K562 (cell line): ENCODE data around the gene HSPA6. TPM values are rescaled to one million over a fixed set of nuclear protein-coding genes. Genes with fewer than 3 reads are reported as not detected.
"Not testable (repeated sequence)": the region's sequence is repeated elsewhere in the genome, so short reads cannot be mapped to it uniquely, and the experiment has no call there.

Experiments used
- ATAC-seq: fragments of 200-7000 bp; cut with Tn5 transposase; 3 replicates; pipeline ENCODE4 v1.9.1; 2020; ENCODE audit warnings: moderate library complexity
- BruUV-seq: library from RNA; stranded (reverse); fragments of 400-500 nt; replicated peaks from 2 replicates; lab custom pipeline; 2021; lab: Mats Ljungman, UMichigan
- CTCF ChIA-PET: fragments of 300-600 bp; formaldehyde crosslinking; extraction: SDS; loops from one replicate; lab custom pipeline; 2021; ENCODE audit warnings: low intra/inter-chr PET ratio; lab: Yijun Ruan, JAX
- POLR2A ChIA-PET: fragments of 300-600, 350-650 bp; sonication (Branson Sonifier 250); formaldehyde crosslinking; extraction: SDS; loops from one replicate; lab custom pipeline; 2021; ENCODE audit warnings: antibody characterized with exemption, inconsistent platforms; lab: Yijun Ruan, JAX
- DNase-seq, 4 experiments: peaks; one replicate each; pipeline versions ENCODE4 v3.0.0 to v3.0.0-alpha.2; 2011 to 2018; ENCODE audit warnings: low spot score in 3 of 4, mixed read lengths in 3 of 4; ENCODE audit errors: extremely low read depth in 1 of 4
- FAIRE-seq: peaks from 2 replicates; lab custom pipeline; 2011; peaks lifted over from hg19 to GRCh38; lab: Jason Lieb, UNC
- H2AFZ ChIP-seq: 2 replicates; pipeline ENCODE4 v1.6.0; 2011; ENCODE audit warnings: low read depth, low read length, control low read depth, inconsistent platforms
- H3K27ac ChIP-seq: fragments of 200-600 bp; 3 replicates; pipeline ENCODE4 v1.8.0; 2011; ENCODE audit warnings: low read depth, mild to moderate bottlenecking, control low read depth, inconsistent platforms, low read length, moderate library complexity, mixed read lengths; ENCODE audit errors: extremely low read depth
- H3K27me3 ChIP-seq, 2 experiments: fragments of 300-600 bp in 1 of 2; 2 replicates in 1 of 2; 3 replicates in 1 of 2; pipeline versions ENCODE4 v1.6.0 to v1.8.0; 2011; ENCODE audit warnings: inconsistent platforms in 2 of 2, low read length in 2 of 2, mild to moderate bottlenecking in 1 of 2, mixed read lengths in 1 of 2, moderate library complexity in 1 of 2; ENCODE audit not compliant: control insufficient read depth in 2 of 2, insufficient read depth in 2 of 2
- H3K36me3 ChIP-seq: fragments of 300-600 bp; 3 replicates; pipeline ENCODE4 v1.8.0; 2011; ENCODE audit warnings: mild to moderate bottlenecking, low read length, inconsistent platforms; ENCODE audit not compliant: control insufficient read depth, insufficient read depth
- H3K4me1 ChIP-seq, 2 experiments: fragments of 200-600 bp in 1 of 2; replicated peaks in 1 of 2; 2 replicates in 1 of 2; 3 replicates in 1 of 2; pipeline versions ENCODE4 v1.5.1 to v1.8.0; 2011; ENCODE audit warnings: inconsistent platforms in 2 of 2, low read length in 2 of 2, mild to moderate bottlenecking in 1 of 2, mixed read lengths in 1 of 2, moderate library complexity in 1 of 2; ENCODE audit not compliant: control insufficient read depth in 2 of 2, insufficient read depth in 2 of 2
- H3K4me2 ChIP-seq: 2 replicates; pipeline ENCODE4 v1.6.1; 2011; ENCODE audit warnings: low read length, control low read depth, inconsistent platforms, mixed read lengths; ENCODE audit not compliant: insufficient read depth
- H3K4me3 ChIP-seq: fragments of 200-600 bp; sonication (generic), shearing (Covaris generic); 2 replicates; pipeline ENCODE4 v1.5.1; 2016; ENCODE audit warnings: control low read depth, inconsistent platforms
- H3K79me2 ChIP-seq: fragments of 200-600 bp; 3 replicates; pipeline ENCODE4 v1.8.0; 2011; ENCODE audit warnings: low read length, inconsistent platforms; ENCODE audit not compliant: control insufficient read depth, insufficient read depth
- H3K9ac ChIP-seq, 2 experiments: 2 replicates each; pipeline versions ENCODE4 v1.6.0 to v1.6.1; 2011; ENCODE audit warnings: low read depth in 2 of 2, low read length in 2 of 2, control low read depth in 1 of 2, inconsistent platforms in 1 of 2, mild to moderate bottlenecking in 1 of 2, mixed read lengths in 1 of 2; ENCODE audit not compliant: insufficient read depth in 1 of 2
- H3K9me1 ChIP-seq: one replicate; pipeline ENCODE4 v1.6.0; 2011; ENCODE audit warnings: inconsistent platforms, mild to moderate bottlenecking, low read length, moderate library complexity; ENCODE audit not compliant: control insufficient read depth, insufficient read depth
- H3K9me3 ChIP-seq: replicated peaks from 2 replicates; pipeline ENCODE4 v1.5.1; 2011; ENCODE audit warnings: low read depth, low read length, inconsistent platforms; ENCODE audit not compliant: control insufficient read depth, insufficient read depth
- H4K20me1 ChIP-seq: replicated peaks from 2 replicates; pipeline ENCODE4 v1.6.1; 2011; ENCODE audit warnings: low read length, inconsistent platforms, mixed read lengths; ENCODE audit not compliant: control insufficient read depth, insufficient read depth
- ATF7 ChIP-seq: fragments of 450-650 bp; IDR thresholded peaks from 2 replicates; pipeline ENCODE4 v1.7.1; 2014; ENCODE audit warnings: mild to moderate bottlenecking, moderate library complexity
- CEBPG ChIP-seq, 3 experiments: fragments of 200-800 bp in 1 of 3; sonication (Bioruptor generic) in 1 of 3; sonication (generic) in 1 of 3; formaldehyde crosslinking in 1 of 3; IDR thresholded peaks in 2 of 3; conservative IDR thresholded peaks in 1 of 3; 2 replicates each; pipeline versions ENCODE4 v1.6.1 to v1.8.0; 2016 to 2022; ENCODE audit warnings: missing compliant biosample characterization in 2 of 3, missing genetic modification characterization in 2 of 3, mild to moderate bottlenecking in 1 of 3, missing genetic modification reagents in 1 of 3
- KDM1A ChIP-seq, 2 experiments: fragments of 450-650 bp; IDR thresholded peaks; 2 replicates each; pipeline ENCODE4 v1.6.1; 2016; ENCODE audit warnings: mild to moderate bottlenecking in 2 of 2
- NR2C1 ChIP-seq, 2 experiments: fragments of 450-650 bp; IDR thresholded peaks; 2 replicates each; pipeline ENCODE4 v1.6.1; 2017; ENCODE audit warnings: mild to moderate bottlenecking in 2 of 2, antibody characterized with exemption in 1 of 2, inconsistent platforms in 1 of 2, missing compliant biosample characterization in 1 of 2, missing genetic modification characterization in 1 of 2
- NR2C2 ChIP-seq, 2 experiments: fragments of 200-800 bp in 1 of 2; sonication (Bioruptor generic) in 1 of 2; sonication (generic) in 1 of 2; formaldehyde crosslinking in 1 of 2; IDR thresholded peaks; 2 replicates each; pipeline versions ENCODE4 v1.6.1 to v1.8.0; 2016 to 2022; ENCODE audit warnings: mild to moderate bottlenecking in 1 of 2, missing compliant biosample characterization in 1 of 2, missing genetic modification characterization in 1 of 2, missing genetic modification reagents in 1 of 2
- REST ChIP-seq, 2 experiments: fragments of 450-650 bp; formaldehyde crosslinking in 1 of 2; IDR thresholded peaks; 2 replicates each; pipeline versions ENCODE4 v1.4.0 to v1.6.1; 2014 to 2020; ENCODE audit warnings: mild to moderate bottlenecking in 2 of 2, borderline replicate concordance in 1 of 2, low read depth in 1 of 2
- SPI1 ChIP-seq: IDR thresholded peaks from 2 replicates; pipeline ENCODE4 v1.6.1; 2011; ENCODE audit warnings: low read depth, low read length, control low read depth, borderline replicate concordance
- WGBS: fragments of 100-300 bp; shearing (Covaris generic); methylation state at CpG from one replicate; pipeline ENCODE4 v1.1.6; 2016; ENCODE audit warnings: low coverage, mixed read lengths; ENCODE audit not compliant: insufficient coverage; ENCODE audit errors: missing lambda C conversion rate; 5-methylcytosine and 5-hydroxymethylcytosine counted together
- in situ Hi-C: fragments of 300-500 bp; cut with MboI; formaldehyde crosslinking; loops from 4 replicates; pipeline ENCODE4 v1.15.0; 2018; ENCODE audit warnings: inconsistent platforms, mixed read lengths
- intact Hi-C: fragments of 100-400 bp; cut with micrococcal nuclease; formaldehyde crosslinking; loops from 2 replicates; pipeline ENCODE4 v1.14.2; 2022
- polyA plus RNA-seq, 8 experiments: library from polyadenylated mRNA; depleted of rRNA in 4 of 8; stranded (reverse) in 5 of 8; unstranded in 3 of 8; fragments of >200 nt; fragmentation: Nextera tagmentation in 2 of 8; fragmentation: Illumina TruSeq in 1 of 8; extraction: Ambion mirVana in 2 of 8; extraction: Trizol in 1 of 8; gene quantifications; 2 replicates each; pipeline versions ENCODE4 v1.2.1 to v1.2.3, GENCODE V29; 2011 to 2014; ENCODE audit warnings: inconsistent platforms in 1 of 8, missing spikeins in 1 of 8
- total RNA-seq, 7 experiments: library from RNA; depleted of rRNA in 6 of 7; stranded (reverse); fragments of >200 nt in 6 of 7; fragmentation: Illumina TruSeq in 2 of 7; extraction: Trizol in 2 of 7; gene quantifications; 2 replicates each; pipeline versions ENCODE4 v1.2.1 to v1.2.3, GENCODE V29; 2011 to 2021; ENCODE audit warnings: low replicate concordance in 1 of 7

The HSPA6 gene
- total and polyA plus RNA-seq, 9 of the 15 experiments (the other 6 are each of a cell fraction or from before 2014, with no cell fraction given) = 0.15 to 10.0 (median 2.4) TPM

DNA sequence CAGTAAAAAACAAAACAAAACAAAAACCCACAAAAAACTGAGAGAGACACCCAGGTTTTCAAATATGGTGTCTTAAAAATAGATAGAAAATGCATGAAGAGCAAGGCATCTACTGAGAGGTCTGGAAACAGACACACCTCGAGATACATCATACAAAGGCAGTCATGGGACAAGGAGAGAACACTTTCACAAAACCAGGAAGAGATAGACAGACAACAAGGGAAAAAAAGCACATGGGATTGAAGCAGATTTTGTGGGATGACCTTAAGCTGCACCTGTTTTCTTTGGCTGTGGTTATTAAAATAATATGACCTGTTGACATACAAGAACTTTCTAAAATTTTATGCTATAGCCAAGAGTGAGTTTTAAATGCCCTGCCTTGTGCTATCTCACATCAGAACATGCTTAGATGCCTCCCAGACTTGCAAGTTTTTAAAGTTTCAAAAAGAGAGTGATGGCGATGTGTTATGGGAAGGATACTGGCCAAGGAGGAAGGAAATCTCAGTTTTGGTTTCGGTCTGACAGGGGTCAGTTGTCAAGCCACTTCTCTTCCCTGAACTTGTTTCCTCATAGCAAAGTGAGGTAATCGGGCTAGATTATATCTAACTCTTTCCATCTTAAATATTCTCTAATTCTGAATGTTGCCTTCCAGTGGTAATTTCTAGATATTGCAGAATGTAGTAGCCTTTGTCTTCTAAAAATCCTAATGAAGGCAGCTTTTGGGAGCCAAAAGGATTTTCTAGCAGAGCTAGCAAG is 36.8 kb downstream of the HSPA6 start:
- Histone ChIP-seq H2AFZ (peak overlapping the region; percentile 51), H3K4me1 (peaks cover 2 to 15% of the 10 kb centered on the region in 2 experiments; a peak in 3 of 5 replicates)
- H3K27ac ChIP-seq; in situ Hi-C loops; FAIRE-seq; H3K9me3 ChIP-seq; H3K79me2 ChIP-seq; CTCF ChIA-PET; POLR2A ChIA-PET; H3K4me3 ChIP-seq; H3K9me1 ChIP-seq; BruUV-seq; intact Hi-C loops; ATAC-seq; H4K20me1 ChIP-seq; H3K27me3 ChIP-seq; H3K4me2 ChIP-seq; H3K9ac ChIP-seq; H3K36me3 ChIP-seq; TF ChIP-seq NR2C1 (IDR thresholded peaks at IDR 0.05); NR2C2 (CRISPR knock-in tag; IDR thresholded peaks at IDR 0.05); CEBPG (CRISPR knock-in tag; IDR thresholded peaks at IDR 0.05); REST (CRISPR knock-in tag; IDR thresholded peaks at IDR 0.05; ENCODE audit: low read depth): not testable (repeated sequence)
- peak in 1 of 4 experiments; percentile 39 for DNase-seq
- WGBS = 24% methylated on average over 4 of the region's 4 CpGs
- TF ChIP-seq NR2C1 (tag; IDR thresholded peaks at IDR 0.05) (peak; percentile 72), ATF7 (peak; percentile 93), NR2C2 (tag; IDR thresholded peaks at IDR 0.05) (peak; percentile 77), SPI1 (peak; percentile 28; the same call in 1 of the 2 replicates), CEBPG (tag; conservative IDR thresholded peaks at IDR 0.05 in 1 of 2, IDR thresholded peaks at IDR 0.05 in 1 of 2) (peak; percentile 57 to 61), KDM1A (IDR thresholded peaks at IDR 0.05) (peak in 1 of 2 experiments; percentile 37; a peak in 1 of 4 replicates), REST (IDR thresholded peaks at IDR 0.05; ENCODE audit: borderline replicate concordance) (peak; percentile 21; the same call in 1 of the 2 replicates)
